Ishikawa (cell line): ENCODE measurements around the gene CDH2.

Experiments used
- CREB1 ChIP-seq: IDR thresholded peaks from 2 replicates; pipeline ENCODE4 v1.6.1; 2012; ENCODE audit warnings: low read depth
- EGR1 ChIP-seq: IDR thresholded peaks from 2 replicates; pipeline ENCODE4 v1.6.1; 2012
- EP300 ChIP-seq: IDR thresholded peaks from 2 replicates; pipeline ENCODE4 v1.6.1; 2012; ENCODE audit warnings: borderline replicate concordance
- FOXM1 ChIP-seq: IDR thresholded peaks from 2 replicates; pipeline ENCODE4 v1.6.1; 2012; ENCODE audit warnings: low read depth, borderline replicate concordance
- TAF1 ChIP-seq: IDR thresholded peaks from 2 replicates; pipeline ENCODE4 v1.6.1; 2012; ENCODE audit warnings: low read depth, mild to moderate bottlenecking
- TCF12 ChIP-seq: IDR thresholded peaks from 2 replicates; pipeline ENCODE4 v1.6.1; 2012; ENCODE audit warnings: low read depth
- YY1 ChIP-seq: IDR thresholded peaks from 2 replicates; pipeline ENCODE4 v1.6.1; 2012; ENCODE audit warnings: low read depth
- ZBTB7A ChIP-seq: IDR thresholded peaks from 2 replicates; pipeline ENCODE4 v1.6.1; 2012; ENCODE audit warnings: low read depth
- TF ChIP-seq, protein P1 (sequence below): IDR thresholded peaks from 2 replicates; pipeline ENCODE4 v1.6.1; 2012; ENCODE audit warnings: low read depth, mild to moderate bottlenecking
- TF ChIP-seq, protein P2 (sequence below): IDR thresholded peaks from 2 replicates; pipeline ENCODE4 v1.6.1; 2012
- TF ChIP-seq, protein P3 (sequence below): IDR thresholded peaks from 2 replicates; pipeline ENCODE4 v1.6.1; 2012

DNA sequence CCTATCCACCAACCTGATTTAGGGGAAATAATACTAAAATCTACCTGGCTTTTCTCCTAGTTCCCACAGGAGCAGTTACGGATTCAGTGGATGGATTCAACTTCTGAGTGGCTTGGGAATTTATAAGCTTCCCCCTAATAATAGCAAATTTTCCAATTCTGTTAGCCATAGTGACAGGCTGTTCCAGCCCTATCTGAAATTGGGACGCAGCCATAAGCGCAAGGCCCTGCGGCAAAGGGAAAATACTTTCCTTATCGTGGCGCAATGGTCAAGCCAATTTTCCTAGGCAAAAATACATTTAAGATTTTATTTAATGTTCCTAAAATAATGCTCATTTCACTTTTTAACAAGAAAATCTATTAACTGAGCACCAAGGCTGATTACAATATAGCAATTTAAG, 49.7 kb downstream of the CDH2 start:
- TF ChIP-seq, protein P1, sequence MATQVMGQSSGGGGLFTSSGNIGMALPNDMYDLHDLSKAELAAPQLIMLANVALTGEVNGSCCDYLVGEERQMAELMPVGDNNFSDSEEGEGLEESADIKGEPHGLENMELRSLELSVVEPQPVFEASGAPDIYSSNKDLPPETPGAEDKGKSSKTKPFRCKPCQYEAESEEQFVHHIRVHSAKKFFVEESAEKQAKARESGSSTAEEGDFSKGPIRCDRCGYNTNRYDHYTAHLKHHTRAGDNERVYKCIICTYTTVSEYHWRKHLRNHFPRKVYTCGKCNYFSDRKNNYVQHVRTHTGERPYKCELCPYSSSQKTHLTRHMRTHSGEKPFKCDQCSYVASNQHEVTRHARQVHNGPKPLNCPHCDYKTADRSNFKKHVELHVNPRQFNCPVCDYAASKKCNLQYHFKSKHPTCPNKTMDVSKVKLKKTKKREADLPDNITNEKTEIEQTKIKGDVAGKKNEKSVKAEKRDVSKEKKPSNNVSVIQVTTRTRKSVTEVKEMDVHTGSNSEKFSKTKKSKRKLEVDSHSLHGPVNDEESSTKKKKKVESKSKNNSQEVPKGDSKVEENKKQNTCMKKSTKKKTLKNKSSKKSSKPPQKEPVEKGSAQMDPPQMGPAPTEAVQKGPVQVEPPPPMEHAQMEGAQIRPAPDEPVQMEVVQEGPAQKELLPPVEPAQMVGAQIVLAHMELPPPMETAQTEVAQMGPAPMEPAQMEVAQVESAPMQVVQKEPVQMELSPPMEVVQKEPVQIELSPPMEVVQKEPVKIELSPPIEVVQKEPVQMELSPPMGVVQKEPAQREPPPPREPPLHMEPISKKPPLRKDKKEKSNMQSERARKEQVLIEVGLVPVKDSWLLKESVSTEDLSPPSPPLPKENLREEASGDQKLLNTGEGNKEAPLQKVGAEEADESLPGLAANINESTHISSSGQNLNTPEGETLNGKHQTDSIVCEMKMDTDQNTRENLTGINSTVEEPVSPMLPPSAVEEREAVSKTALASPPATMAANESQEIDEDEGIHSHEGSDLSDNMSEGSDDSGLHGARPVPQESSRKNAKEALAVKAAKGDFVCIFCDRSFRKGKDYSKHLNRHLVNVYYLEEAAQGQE = no peak
- TF ChIP-seq TCF12 (no peak), EP300 (no peak), FOXM1 (no peak), CREB1 (no peak), YY1 (no peak), TAF1 (no peak), EGR1 (no peak), ZBTB7A (no peak)
- TF ChIP-seq, protein P2, sequence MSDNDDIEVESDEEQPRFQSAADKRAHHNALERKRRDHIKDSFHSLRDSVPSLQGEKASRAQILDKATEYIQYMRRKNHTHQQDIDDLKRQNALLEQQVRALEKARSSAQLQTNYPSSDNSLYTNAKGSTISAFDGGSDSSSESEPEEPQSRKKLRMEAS = no peak
- TF ChIP-seq, protein P3, sequence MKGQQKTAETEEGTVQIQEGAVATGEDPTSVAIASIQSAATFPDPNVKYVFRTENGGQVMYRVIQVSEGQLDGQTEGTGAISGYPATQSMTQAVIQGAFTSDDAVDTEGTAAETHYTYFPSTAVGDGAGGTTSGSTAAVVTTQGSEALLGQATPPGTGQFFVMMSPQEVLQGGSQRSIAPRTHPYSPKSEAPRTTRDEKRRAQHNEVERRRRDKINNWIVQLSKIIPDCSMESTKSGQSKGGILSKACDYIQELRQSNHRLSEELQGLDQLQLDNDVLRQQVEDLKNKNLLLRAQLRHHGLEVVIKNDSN = no peak
